K562 (cell line): ENCODE measurements around the gene PITRM1. TPM values are rescaled to one million over a fixed set of nuclear protein-coding genes. Genes with fewer than 3 reads are reported as not detected.

Source experiments
- ATAC-seq: fragments of 200-7000 bp; cut with Tn5 transposase; 3 replicates; pipeline ENCODE4 v1.9.1; 2020; ENCODE audit warnings: moderate library complexity
- BruUV-seq: library from RNA; stranded (reverse); fragments of 400-500 nt; replicated peaks from 2 replicates; lab custom pipeline; 2021; lab: Mats Ljungman, UMichigan
- CTCF ChIA-PET: fragments of 300-600 bp; formaldehyde crosslinking; extraction: SDS; loops from one replicate; lab custom pipeline; 2021; ENCODE audit warnings: low intra/inter-chr PET ratio; lab: Yijun Ruan, JAX
- POLR2A ChIA-PET: fragments of 300-600, 350-650 bp; sonication (Branson Sonifier 250); formaldehyde crosslinking; extraction: SDS; loops from one replicate; lab custom pipeline; 2021; ENCODE audit warnings: antibody characterized with exemption, inconsistent platforms; lab: Yijun Ruan, JAX
- DNase-seq, 4 experiments: peaks; one replicate each; pipeline versions ENCODE4 v3.0.0 to v3.0.0-alpha.2; 2011 to 2018; ENCODE audit warnings: low spot score in 3 of 4, mixed read lengths in 3 of 4; ENCODE audit errors: extremely low read depth in 1 of 4
- FAIRE-seq: peaks from 2 replicates; lab custom pipeline; 2011; peaks lifted over from hg19 to GRCh38; lab: Jason Lieb, UNC
- H2AFZ ChIP-seq: 2 replicates; pipeline ENCODE4 v1.6.0; 2011; ENCODE audit warnings: low read depth, low read length, control low read depth, inconsistent platforms
- H3K27ac ChIP-seq: fragments of 200-600 bp; 3 replicates; pipeline ENCODE4 v1.8.0; 2011; ENCODE audit warnings: low read depth, mild to moderate bottlenecking, control low read depth, inconsistent platforms, low read length, moderate library complexity, mixed read lengths; ENCODE audit errors: extremely low read depth
- H3K27me3 ChIP-seq, 2 experiments: fragments of 300-600 bp in 1 of 2; 2 replicates in 1 of 2; 3 replicates in 1 of 2; pipeline versions ENCODE4 v1.6.0 to v1.8.0; 2011; ENCODE audit warnings: inconsistent platforms in 2 of 2, low read length in 2 of 2, mild to moderate bottlenecking in 1 of 2, mixed read lengths in 1 of 2, moderate library complexity in 1 of 2; ENCODE audit not compliant: control insufficient read depth in 2 of 2, insufficient read depth in 2 of 2
- H3K36me3 ChIP-seq: fragments of 300-600 bp; 3 replicates; pipeline ENCODE4 v1.8.0; 2011; ENCODE audit warnings: mild to moderate bottlenecking, low read length, inconsistent platforms; ENCODE audit not compliant: control insufficient read depth, insufficient read depth
- H3K4me1 ChIP-seq, 2 experiments: fragments of 200-600 bp in 1 of 2; replicated peaks in 1 of 2; 2 replicates in 1 of 2; 3 replicates in 1 of 2; pipeline versions ENCODE4 v1.5.1 to v1.8.0; 2011; ENCODE audit warnings: inconsistent platforms in 2 of 2, low read length in 2 of 2, mild to moderate bottlenecking in 1 of 2, mixed read lengths in 1 of 2, moderate library complexity in 1 of 2; ENCODE audit not compliant: control insufficient read depth in 2 of 2, insufficient read depth in 2 of 2
- H3K4me2 ChIP-seq: 2 replicates; pipeline ENCODE4 v1.6.1; 2011; ENCODE audit warnings: low read length, control low read depth, inconsistent platforms, mixed read lengths; ENCODE audit not compliant: insufficient read depth
- H3K4me3 ChIP-seq: fragments of 200-600 bp; sonication (generic), shearing (Covaris generic); 2 replicates; pipeline ENCODE4 v1.5.1; 2016; ENCODE audit warnings: control low read depth, inconsistent platforms
- H3K79me2 ChIP-seq: fragments of 200-600 bp; 3 replicates; pipeline ENCODE4 v1.8.0; 2011; ENCODE audit warnings: low read length, inconsistent platforms; ENCODE audit not compliant: control insufficient read depth, insufficient read depth
- H3K9ac ChIP-seq, 2 experiments: 2 replicates each; pipeline versions ENCODE4 v1.6.0 to v1.6.1; 2011; ENCODE audit warnings: low read depth in 2 of 2, low read length in 2 of 2, control low read depth in 1 of 2, inconsistent platforms in 1 of 2, mild to moderate bottlenecking in 1 of 2, mixed read lengths in 1 of 2; ENCODE audit not compliant: insufficient read depth in 1 of 2
- H3K9me1 ChIP-seq: one replicate; pipeline ENCODE4 v1.6.0; 2011; ENCODE audit warnings: inconsistent platforms, mild to moderate bottlenecking, low read length, moderate library complexity; ENCODE audit not compliant: control insufficient read depth, insufficient read depth
- H3K9me3 ChIP-seq: replicated peaks from 2 replicates; pipeline ENCODE4 v1.5.1; 2011; ENCODE audit warnings: low read depth, low read length, inconsistent platforms; ENCODE audit not compliant: control insufficient read depth, insufficient read depth
- H4K20me1 ChIP-seq: replicated peaks from 2 replicates; pipeline ENCODE4 v1.6.1; 2011; ENCODE audit warnings: low read length, inconsistent platforms, mixed read lengths; ENCODE audit not compliant: control insufficient read depth, insufficient read depth
- FIP1L1 ChIP-seq: fragments of 200-400 bp; formaldehyde crosslinking; IDR thresholded peaks from 2 replicates; pipeline ENCODE4 v1.6.1; 2018; ENCODE audit warnings: mild to moderate bottlenecking, low read depth, low read length; ENCODE audit not compliant: poor library complexity, severe bottlenecking
- GTF2A2 ChIP-seq: IDR thresholded peaks from 2 replicates; pipeline ENCODE4 v1.6.1; 2016; ENCODE audit warnings: mild to moderate bottlenecking, missing genetic modification characterization, missing compliant biosample characterization
- NR2C2 ChIP-seq, 2 experiments: fragments of 200-800 bp in 1 of 2; sonication (Bioruptor generic) in 1 of 2; sonication (generic) in 1 of 2; formaldehyde crosslinking in 1 of 2; IDR thresholded peaks; 2 replicates each; pipeline versions ENCODE4 v1.6.1 to v1.8.0; 2016 to 2022; ENCODE audit warnings: mild to moderate bottlenecking in 1 of 2, missing compliant biosample characterization in 1 of 2, missing genetic modification characterization in 1 of 2, missing genetic modification reagents in 1 of 2
- POLR2G ChIP-seq: fragments of 200-400 bp; formaldehyde crosslinking; IDR thresholded peaks from 2 replicates; pipeline ENCODE4 v1.6.1; 2017; ENCODE audit warnings: low read depth, mild to moderate bottlenecking, antibody characterized with exemption, low read length, moderate library complexity
- ZNF41 ChIP-seq: fragments of 250-450 bp; sonication (Bioruptor Pico); conservative IDR thresholded peaks from 2 replicates; pipeline ENCODE4 v1.4.0; 2020; ENCODE audit warnings: mild to moderate bottlenecking
- ZSCAN32 ChIP-seq: fragments of 450-650 bp; formaldehyde crosslinking; IDR thresholded peaks from 2 replicates; pipeline ENCODE4 v1.4.0; 2020; ENCODE audit warnings: mild to moderate bottlenecking, moderate library complexity
- WGBS: fragments of 100-300 bp; shearing (Covaris generic); methylation state at CpG from one replicate; pipeline ENCODE4 v1.1.6; 2016; ENCODE audit warnings: low coverage, mixed read lengths; ENCODE audit not compliant: insufficient coverage; ENCODE audit errors: missing lambda C conversion rate; 5-methylcytosine and 5-hydroxymethylcytosine counted together
- in situ Hi-C: fragments of 300-500 bp; cut with MboI; formaldehyde crosslinking; loops from 4 replicates; pipeline ENCODE4 v1.15.0; 2018; ENCODE audit warnings: inconsistent platforms, mixed read lengths
- intact Hi-C: fragments of 100-400 bp; cut with micrococcal nuclease; formaldehyde crosslinking; loops from 2 replicates; pipeline ENCODE4 v1.14.2; 2022
- polyA plus RNA-seq, 8 experiments: library from polyadenylated mRNA; depleted of rRNA in 4 of 8; stranded (reverse) in 5 of 8; unstranded in 3 of 8; fragments of >200 nt; fragmentation: Nextera tagmentation in 2 of 8; fragmentation: Illumina TruSeq in 1 of 8; extraction: Ambion mirVana in 2 of 8; extraction: Trizol in 1 of 8; gene quantifications; 2 replicates each; pipeline versions ENCODE4 v1.2.1 to v1.2.3, GENCODE V29; 2011 to 2014; ENCODE audit warnings: inconsistent platforms in 1 of 8, missing spikeins in 1 of 8
- total RNA-seq, 7 experiments: library from RNA; depleted of rRNA in 6 of 7; stranded (reverse); fragments of >200 nt in 6 of 7; fragmentation: Illumina TruSeq in 2 of 7; extraction: Trizol in 2 of 7; gene quantifications; 2 replicates each; pipeline versions ENCODE4 v1.2.1 to v1.2.3, GENCODE V29; 2011 to 2021; ENCODE audit warnings: low replicate concordance in 1 of 7
- TF ChIP-seq, protein P1 (sequence below): fragments of 450-650 bp; IDR thresholded peaks from 2 replicates; pipeline ENCODE4 v1.7.1; 2018; ENCODE audit warnings: mild to moderate bottlenecking, low read depth; ENCODE audit not compliant: partially characterized antibody
- TF ChIP-seq, protein P2 (sequence below), 2 experiments: fragments of 450-650 bp in 1 of 2; sonication (generic) in 1 of 2; formaldehyde crosslinking in 1 of 2; IDR thresholded peaks in 1 of 2; conservative IDR thresholded peaks in 1 of 2; 2 replicates each; pipeline versions ENCODE4 v1.6.1 to v1.8.1; 2016 to 2023; ENCODE audit warnings: mild to moderate bottlenecking in 2 of 2, moderate library complexity in 2 of 2, inconsistent platforms in 1 of 2, missing genetic modification reagents in 1 of 2

The PITRM1 gene
- total and polyA plus RNA-seq, 9 of the 15 experiments (the other 6 are each of a cell fraction or from before 2014, with no cell fraction given): 21.1 to 70.4 (median 39.7) TPM

DNA sequence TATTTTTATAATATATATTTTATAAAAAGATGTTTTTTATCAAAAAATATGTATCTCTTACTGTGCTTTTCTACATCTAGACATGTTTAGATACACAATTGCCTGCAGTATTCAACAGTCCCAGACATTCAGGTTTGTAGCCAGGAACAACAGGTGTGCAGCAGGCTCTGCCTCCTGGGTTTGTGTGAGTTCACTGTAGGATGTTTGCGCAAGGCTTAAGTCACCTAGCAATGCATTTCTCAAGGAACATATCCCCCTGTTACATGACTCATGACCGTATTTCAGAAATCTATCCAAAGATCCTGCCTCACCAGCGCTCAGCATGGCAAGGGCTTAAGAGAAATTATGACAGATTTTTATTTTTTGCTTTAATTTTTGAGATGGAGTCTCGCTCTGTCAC is 41.5 kb downstream of the PITRM1 start:
- Histone ChIP-seq H3K36me3 (peaks cover 91% of the 10 kb centered on the region), H3K9me3 (no peaks in the 10 kb centered on the region), H3K9ac (no peak overlapping the region), H3K79me2 (no peaks in the 10 kb centered on the region), H4K20me1 (no peaks in the 10 kb centered on the region), H2AFZ (no peak overlapping the region), H3K4me2 (no peak overlapping the region), H3K27me3 (no peaks in the 10 kb centered on the region), H3K4me3 (no peak overlapping the region), H3K4me1 (peaks cover 0 to 12% of the 10 kb centered on the region in 2 experiments; a peak in 1 of 5 replicates), H3K9me1 (no peaks in the 10 kb centered on the region), H3K27ac (no peak overlapping the region)
- TF ChIP-seq NR2C2 (CRISPR knock-in tag; IDR thresholded peaks at IDR 0.05): no peak
- no peak for TF ChIP-seq NR2C2 (tag; IDR thresholded peaks at IDR 0.05)
- no TSS peak for BruUV-seq
- CTCF ChIA-PET: no interaction called here
- intact Hi-C loops (no loop called here), in situ Hi-C loops (no loop called here)
- FAIRE-seq (no peak), ATAC-seq (no peak), DNase-seq (no peak)
- POLR2A ChIA-PET: no interaction called here
- 98% methylated on average over 4 of the region's 4 CpGs for WGBS

DNA sequence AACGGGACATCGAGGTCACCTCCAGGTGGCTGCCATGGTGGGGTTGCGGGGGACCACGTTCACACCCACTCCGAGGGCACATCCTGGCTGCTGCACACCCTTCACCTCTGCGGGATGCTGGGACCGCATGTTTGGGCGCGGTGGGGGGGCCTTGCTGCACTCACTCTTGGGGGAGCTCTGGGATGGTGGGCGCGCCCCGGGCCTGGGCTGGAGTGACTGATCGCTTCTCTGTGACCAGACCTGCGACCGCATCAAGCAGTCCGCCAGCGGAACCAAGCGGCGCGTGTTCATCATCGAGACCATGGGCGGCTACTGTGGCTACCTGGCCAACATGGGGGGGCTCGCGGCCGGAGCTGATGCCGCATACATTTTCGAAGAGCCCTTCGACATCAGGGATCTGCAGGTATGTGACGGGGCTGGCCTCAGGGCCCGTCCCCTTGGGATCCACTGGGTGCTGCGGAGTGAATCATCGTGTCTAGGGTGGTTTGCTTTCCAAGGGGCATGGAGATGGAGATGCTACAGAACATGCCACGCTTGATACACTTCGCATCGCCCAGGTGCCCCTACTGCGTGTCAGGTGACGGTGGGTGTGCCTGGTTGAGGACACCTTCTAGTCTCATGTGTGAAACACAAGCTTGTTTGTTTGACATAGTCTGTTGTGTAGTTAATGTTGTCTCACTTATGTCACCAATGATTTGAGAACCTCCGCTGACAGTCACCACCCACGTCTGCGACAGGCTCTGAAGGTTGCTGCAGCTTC is 42.8 kb downstream of the PITRM1 start:
- no peak overlapping the region for H3K9ac ChIP-seq
- no peak overlapping the region for H3K4me2 ChIP-seq
- ChIA-PET POLR2A (no interaction called here), CTCF (no interaction called here)
- BruUV-seq: no TSS peak
- no peaks in the 10 kb centered on the region for H3K9me3 ChIP-seq
- DNase-seq: no peak
- FAIRE-seq: no peak
- intact Hi-C loops: no loop called here
- in situ Hi-C loops: no loop called here
- H3K4me3 ChIP-seq: no peak overlapping the region
- H3K79me2 ChIP-seq: no peaks in the 10 kb centered on the region
- no peak for ATAC-seq
- no peak for TF ChIP-seq ZSCAN32 (CRISPR knock-in tag)
- TF ChIP-seq GTF2A2 (tag): no peak
- TF ChIP-seq, protein P1, sequence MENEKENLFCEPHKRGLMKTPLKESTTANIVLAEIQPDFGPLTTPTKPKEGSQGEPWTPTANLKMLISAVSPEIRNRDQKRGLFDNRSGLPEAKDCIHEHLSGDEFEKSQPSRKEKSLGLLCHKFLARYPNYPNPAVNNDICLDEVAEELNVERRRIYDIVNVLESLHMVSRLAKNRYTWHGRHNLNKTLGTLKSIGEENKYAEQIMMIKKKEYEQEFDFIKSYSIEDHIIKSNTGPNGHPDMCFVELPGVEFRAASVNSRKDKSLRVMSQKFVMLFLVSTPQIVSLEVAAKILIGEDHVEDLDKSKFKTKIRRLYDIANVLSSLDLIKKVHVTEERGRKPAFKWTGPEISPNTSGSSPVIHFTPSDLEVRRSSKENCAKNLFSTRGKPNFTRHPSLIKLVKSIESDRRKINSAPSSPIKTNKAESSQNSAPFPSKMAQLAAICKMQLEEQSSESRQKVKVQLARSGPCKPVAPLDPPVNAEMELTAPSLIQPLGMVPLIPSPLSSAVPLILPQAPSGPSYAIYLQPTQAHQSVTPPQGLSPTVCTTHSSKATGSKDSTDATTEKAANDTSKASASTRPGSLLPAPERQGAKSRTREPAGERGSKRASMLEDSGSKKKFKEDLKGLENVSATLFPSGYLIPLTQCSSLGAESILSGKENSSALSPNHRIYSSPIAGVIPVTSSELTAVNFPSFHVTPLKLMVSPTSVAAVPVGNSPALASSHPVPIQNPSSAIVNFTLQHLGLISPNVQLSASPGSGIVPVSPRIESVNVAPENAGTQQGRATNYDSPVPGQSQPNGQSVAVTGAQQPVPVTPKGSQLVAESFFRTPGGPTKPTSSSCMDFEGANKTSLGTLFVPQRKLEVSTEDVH: no peak
- TF ChIP-seq, protein P2, sequence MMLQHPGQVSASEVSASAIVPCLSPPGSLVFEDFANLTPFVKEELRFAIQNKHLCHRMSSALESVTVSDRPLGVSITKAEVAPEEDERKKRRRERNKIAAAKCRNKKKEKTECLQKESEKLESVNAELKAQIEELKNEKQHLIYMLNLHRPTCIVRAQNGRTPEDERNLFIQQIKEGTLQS (IDR thresholded peaks at IDR 0.05): no peak
- TF ChIP-seq, protein P2 (CRISPR knock-in tag; conservative IDR thresholded peaks at IDR 0.05): no peak
- peak; percentile 69 for TF ChIP-seq POLR2G
- TF ChIP-seq ZNF41: no peak
- TF ChIP-seq FIP1L1: peak; percentile 32
- peaks cover 0 to 13% of the 10 kb centered on the region in 2 experiments; a peak in 1 of 5 replicates for H3K4me1 ChIP-seq
- no peak overlapping the region for H2AFZ ChIP-seq
- peaks cover 91% of the 10 kb centered on the region for H3K36me3 ChIP-seq
- 98% methylated on average over 24 of the region's 40 CpGs for WGBS
- no peaks in the 10 kb centered on the region for H4K20me1 ChIP-seq
- H3K9me1 ChIP-seq: no peaks in the 10 kb centered on the region
- H3K27me3 ChIP-seq: no peaks in the 10 kb centered on the region
- no peak overlapping the region for H3K27ac ChIP-seq
